Subcutaneous adipose tissue (tissue), 4 donors: ENCODE results near the gene FAM131A. TPM values are rescaled to one million over a fixed set of nuclear protein-coding genes. Genes with fewer than 3 reads are reported as not detected.

Experiments
- total RNA-seq, 4 donors: library from RNA; depleted of rRNA; stranded (reverse); fragments of >200 nt; gene quantifications; one replicate each; pipeline ENCODE4 v1.1.0, GENCODE V29; 2016
- TF ChIP-seq, protein P1 (sequence below): fragments of 450-650 bp; IDR thresholded peaks from one replicate; pipeline ENCODE4 v1.5.1; 2016; ENCODE audit warnings: low read depth, mild to moderate bottlenecking, control low read depth, antibody characterized with exemption, moderate library complexity

Gene FAM131A
- total RNA-seq, 4 donors from 2014 or later, result 9.8 to 17.1 (median 13.8) TPM

DNA sequence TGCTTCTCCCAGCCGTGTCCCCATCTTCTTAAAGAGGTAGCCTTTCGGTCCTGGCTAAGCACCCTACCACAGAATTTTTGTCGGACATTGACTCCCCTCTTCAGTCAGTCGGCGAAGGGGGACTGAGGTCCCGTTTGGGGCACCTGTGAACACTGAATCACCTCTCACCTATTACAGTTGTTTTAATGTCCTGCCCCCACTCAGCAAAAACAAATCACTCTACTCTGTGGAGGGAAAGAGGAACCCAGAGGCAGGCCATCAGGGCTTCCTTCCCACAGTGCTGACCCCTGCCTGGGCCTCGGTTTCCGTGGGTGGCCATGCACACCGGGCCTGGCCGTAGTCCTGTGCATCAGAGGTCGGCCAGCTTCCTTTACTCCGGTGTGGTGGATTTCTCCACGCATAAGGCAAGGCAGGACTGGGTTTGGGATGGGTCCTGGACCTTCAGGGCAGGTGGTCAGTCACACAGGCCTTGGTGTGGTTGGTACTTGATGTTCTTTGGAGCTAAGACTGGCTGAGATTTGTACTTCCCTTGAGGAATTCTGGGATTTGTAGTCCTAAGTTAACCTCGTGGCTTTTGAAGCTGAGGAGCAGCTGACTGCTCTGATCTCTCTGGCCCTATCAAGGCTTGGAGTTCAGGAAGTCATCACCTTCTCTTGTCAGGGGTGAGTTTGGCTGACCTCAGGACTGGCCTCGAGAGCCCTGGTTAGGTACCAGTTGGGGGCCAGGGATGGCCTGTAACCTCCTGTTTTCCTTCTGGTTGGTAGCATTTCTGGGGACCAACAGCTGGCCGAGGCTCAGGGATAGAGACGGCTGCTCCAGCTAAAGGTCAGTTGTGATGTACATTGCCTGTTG is 627 bp upstream of the FAM131A start:
- TF ChIP-seq, protein P1, sequence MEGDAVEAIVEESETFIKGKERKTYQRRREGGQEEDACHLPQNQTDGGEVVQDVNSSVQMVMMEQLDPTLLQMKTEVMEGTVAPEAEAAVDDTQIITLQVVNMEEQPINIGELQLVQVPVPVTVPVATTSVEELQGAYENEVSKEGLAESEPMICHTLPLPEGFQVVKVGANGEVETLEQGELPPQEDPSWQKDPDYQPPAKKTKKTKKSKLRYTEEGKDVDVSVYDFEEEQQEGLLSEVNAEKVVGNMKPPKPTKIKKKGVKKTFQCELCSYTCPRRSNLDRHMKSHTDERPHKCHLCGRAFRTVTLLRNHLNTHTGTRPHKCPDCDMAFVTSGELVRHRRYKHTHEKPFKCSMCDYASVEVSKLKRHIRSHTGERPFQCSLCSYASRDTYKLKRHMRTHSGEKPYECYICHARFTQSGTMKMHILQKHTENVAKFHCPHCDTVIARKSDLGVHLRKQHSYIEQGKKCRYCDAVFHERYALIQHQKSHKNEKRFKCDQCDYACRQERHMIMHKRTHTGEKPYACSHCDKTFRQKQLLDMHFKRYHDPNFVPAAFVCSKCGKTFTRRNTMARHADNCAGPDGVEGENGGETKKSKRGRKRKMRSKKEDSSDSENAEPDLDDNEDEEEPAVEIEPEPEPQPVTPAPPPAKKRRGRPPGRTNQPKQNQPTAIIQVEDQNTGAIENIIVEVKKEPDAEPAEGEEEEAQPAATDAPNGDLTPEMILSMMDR, result no peak

DNA sequence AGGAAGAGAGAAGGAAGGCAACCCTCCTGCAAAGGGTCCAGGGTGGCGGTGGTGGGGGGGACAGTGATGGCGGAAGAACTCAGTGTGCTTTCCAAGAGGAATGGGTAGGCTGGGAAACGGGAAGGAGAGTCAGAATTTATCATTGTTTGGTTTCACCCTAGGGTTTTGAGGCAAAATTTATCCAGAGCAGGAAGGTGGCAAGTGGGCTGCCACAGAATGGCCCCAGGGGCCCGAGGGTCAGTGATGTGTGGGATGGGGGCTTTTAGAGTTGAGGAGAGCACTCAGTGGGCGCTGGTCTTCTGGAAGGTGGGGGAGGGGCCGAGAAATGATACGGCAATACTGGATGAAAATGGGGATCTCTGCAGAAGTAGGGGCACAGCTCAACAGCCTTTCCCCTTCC is 581 bp downstream of the FAM131A start:
- TF ChIP-seq, protein P1, result no peak

DNA sequence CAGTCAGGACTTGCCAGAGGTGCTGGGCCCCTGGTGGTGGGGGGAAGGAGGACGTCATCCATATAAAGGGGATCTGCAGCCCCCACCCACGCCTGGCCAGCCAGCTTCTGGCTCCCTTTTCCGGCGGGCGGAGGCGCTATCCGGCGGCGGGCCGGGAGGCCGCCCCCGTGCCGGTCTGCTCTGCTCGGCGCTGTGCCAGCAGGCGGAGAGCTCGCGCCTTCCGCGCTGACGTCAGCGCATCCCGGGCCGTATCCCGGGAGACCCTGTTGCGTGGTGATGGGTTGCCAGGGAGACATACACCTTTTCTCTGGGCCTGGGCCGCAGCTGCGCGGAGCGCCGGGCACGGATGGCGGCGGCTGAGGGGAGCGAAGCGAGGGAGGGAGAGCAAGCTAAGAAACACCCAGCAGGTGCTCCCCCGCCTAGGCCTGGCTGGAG is 1.1 kb downstream of the FAM131A start:
- TF ChIP-seq, protein P1, result no peak

DNA sequence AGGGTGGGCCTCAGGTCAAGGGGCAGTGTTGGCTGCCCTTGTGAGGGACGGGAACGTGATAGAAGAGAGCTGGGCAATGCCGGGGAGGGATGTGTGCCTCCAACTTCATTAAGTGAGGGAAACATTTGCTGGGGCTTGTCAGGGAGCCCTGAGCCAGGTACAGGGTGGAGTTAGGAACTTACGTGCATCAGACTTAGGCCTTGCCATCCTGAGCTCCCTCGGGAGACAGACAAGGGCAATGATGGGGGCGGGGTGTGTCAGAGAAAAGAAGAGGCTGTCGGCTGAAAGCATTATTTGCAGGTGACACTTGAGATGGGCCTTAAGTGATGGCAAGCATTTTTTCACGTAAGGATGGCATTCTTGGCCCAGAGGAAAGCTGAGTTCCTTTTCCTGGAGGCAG is 1.6 kb downstream of the FAM131A start:
- TF ChIP-seq, protein P1, result no peak

DNA sequence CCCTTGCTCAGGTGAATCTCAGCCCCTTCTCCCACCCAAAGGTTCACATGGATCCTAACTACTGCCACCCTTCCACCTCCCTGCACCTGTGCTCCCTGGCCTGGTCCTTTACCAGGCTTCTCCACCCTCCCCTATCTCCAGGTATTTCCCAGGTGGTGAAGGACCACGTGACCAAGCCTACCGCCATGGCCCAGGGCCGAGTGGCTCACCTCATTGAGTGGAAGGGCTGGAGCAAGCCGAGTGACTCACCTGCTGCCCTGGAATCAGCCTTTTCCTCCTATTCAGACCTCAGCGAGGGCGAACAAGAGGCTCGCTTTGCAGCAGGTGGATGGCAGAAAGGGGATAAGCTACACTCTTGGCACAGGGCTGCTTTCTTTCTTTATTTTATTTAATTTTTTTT is 4.5 kb downstream of the FAM131A start:
- TF ChIP-seq, protein P1, result no peak

DNA sequence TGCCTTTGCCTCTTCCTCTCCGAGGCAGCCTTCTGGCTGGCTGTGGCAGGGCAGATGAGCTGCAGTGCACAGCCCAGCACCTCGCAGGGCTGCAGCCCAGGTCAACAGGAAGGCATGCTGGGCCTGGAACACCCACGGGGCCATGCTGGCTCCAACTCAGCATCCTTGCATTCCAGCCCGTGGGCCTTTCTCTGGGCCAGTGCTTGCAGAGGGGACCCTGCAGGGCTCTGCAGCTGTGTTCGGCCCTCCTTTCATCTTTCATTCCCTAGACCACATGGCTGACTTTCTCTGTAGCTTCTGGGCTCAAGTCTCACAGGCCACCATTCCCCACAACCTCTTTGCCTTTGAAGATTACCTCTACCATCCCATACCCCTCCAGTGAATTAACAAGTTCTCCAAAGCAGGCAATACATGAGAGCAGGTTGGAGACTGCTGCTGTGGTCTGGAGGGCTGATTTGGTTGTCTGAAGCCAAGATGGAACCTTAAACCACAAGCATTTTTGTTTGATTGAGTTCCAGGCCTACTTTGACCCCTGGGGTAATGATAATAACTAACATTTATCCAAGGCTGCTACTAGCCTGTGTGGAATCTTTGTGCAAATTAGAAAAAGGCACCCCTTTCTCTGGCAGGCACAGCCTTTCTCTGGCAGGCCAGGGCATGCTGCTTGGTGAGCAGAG is 5.9 kb downstream of the FAM131A start:
- TF ChIP-seq, protein P1, result no peak

DNA sequence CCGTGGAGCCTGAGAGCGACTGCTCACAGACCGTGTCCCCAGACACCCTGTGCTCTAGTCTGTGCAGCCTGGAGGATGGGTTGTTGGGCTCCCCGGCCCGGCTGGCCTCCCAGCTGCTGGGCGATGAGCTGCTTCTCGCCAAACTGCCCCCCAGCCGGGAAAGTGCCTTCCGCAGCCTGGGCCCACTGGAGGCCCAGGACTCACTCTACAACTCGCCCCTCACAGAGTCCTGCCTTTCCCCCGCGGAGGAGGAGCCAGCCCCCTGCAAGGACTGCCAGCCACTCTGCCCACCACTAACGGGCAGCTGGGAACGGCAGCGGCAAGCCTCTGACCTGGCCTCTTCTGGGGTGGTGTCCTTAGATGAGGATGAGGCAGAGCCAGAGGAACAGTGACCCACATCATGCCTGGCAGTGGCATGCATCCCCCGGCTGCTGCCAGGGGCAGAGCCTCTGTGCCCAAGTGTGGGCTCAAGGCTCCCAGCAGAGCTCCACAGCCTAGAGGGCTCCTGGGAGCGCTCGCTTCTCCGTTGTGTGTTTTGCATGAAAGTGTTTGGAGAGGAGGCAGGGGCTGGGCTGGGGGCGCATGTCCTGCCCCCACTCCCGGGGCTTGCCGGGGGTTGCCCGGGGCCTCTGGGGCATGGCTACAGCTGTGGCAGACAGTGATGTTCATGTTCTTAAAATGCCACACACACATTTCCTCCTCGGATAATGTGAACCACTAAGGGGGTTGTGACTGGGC is 7.3 kb downstream of the FAM131A start:
- TF ChIP-seq, protein P1, result no peak
